ENCODE results near the gene CAND2.
"Not testable (repeated sequence)": the region's sequence is repeated elsewhere in the genome, so short reads cannot be mapped to it uniquely, and the experiment has no call there.

CAND2 gene

DNA sequence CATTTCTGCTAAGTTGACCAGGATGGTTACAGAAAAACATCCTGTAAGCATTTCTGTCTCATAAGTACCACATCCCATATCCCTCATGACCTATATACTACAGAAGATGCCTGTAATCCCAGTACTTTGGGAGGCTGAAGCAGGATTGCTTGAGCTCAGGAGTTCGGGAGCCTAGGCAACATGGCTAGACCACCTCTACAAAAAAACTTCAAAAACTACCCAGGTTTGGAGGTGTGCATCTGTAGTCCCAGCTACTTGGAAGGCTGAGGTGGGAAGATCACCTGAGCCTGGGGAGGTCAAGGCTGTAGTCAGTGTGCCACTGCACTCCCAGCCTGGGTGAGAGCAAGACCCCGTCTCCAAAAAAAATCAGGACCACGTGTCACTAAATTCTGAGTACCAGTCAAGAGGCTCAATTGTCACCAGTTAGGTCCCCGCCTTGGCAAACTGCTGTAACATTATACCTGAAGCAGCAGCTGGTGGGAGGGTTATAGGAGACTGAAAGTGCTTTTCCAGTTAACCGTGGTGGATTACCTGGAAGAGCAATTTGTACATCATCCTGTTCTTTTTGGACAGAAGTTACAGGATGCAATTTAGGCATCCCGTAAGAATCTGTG, 38.7 kb downstream of the CAND2 start:
- peaks cover 93% of the 10 kb centered on the region for H3K36me3 ChIP-seq (ENCODE audit: insufficient read depth, low read depth, low read length)
- no peak overlapping the region for H3K27ac ChIP-seq (ENCODE audit: low read length)
- H3K27me3 ChIP-seq (ENCODE audit: insufficient read depth, low read length): no peaks in the 10 kb centered on the region
- no peaks in the 10 kb centered on the region for H3K9me3 ChIP-seq (ENCODE audit: insufficient read depth, low read depth, low read length)
- H3K4me3 ChIP-seq (ENCODE audit: low read length): no peak overlapping the region
- no peak overlapping the region for H3K9ac ChIP-seq (ENCODE audit: low read depth, low read length)
- peaks cover 24% of the 10 kb centered on the region for H3K4me1 ChIP-seq (ENCODE audit: insufficient read depth, low read length)

GRCh38 chr3:12837295-12837986, 41.0 kb downstream of the CAND2 start:
- H3K27ac ChIP-seq (ENCODE audit: low read length): no peak overlapping the region
- H3K4me3 ChIP-seq (ENCODE audit: low read length): peak overlapping the region; percentile 100; the same call in 1 of the 2 replicates
- H3K27me3 ChIP-seq (ENCODE audit: insufficient read depth, low read length): no peaks in the 10 kb centered on the region
- H3K36me3 ChIP-seq (ENCODE audit: insufficient read depth, low read depth, low read length): peaks cover 87% of the 10 kb centered on the region
- peak overlapping the region; percentile 16; the same call in 1 of the 2 replicates for H3K9ac ChIP-seq (ENCODE audit: low read depth, low read length)
- H3K9me3 ChIP-seq (ENCODE audit: insufficient read depth, low read depth, low read length): no peaks in the 10 kb centered on the region
- H3K4me1 ChIP-seq (ENCODE audit: insufficient read depth, low read length): peaks cover 24% of the 10 kb centered on the region

GRCh38 chr3:12838179-12838965, 41.9 kb downstream of the CAND2 start:
- H3K27me3 ChIP-seq (ENCODE audit: insufficient read depth, low read length): no peaks in the 10 kb centered on the region
- peaks cover 78% of the 10 kb centered on the region for H3K36me3 ChIP-seq (ENCODE audit: insufficient read depth, low read depth, low read length)
- peak overlapping the region; percentile 100 for H3K4me3 ChIP-seq (ENCODE audit: low read length)
- peak overlapping the region; percentile 99; the same call in 1 of the 2 replicates for H3K9ac ChIP-seq (ENCODE audit: low read depth, low read length)
- no peaks in the 10 kb centered on the region for H3K9me3 ChIP-seq (ENCODE audit: insufficient read depth, low read depth, low read length)
- no peak overlapping the region for H3K27ac ChIP-seq (ENCODE audit: low read length)
- peaks cover 24% of the 10 kb centered on the region for H3K4me1 ChIP-seq (ENCODE audit: insufficient read depth, low read length)

DNA sequence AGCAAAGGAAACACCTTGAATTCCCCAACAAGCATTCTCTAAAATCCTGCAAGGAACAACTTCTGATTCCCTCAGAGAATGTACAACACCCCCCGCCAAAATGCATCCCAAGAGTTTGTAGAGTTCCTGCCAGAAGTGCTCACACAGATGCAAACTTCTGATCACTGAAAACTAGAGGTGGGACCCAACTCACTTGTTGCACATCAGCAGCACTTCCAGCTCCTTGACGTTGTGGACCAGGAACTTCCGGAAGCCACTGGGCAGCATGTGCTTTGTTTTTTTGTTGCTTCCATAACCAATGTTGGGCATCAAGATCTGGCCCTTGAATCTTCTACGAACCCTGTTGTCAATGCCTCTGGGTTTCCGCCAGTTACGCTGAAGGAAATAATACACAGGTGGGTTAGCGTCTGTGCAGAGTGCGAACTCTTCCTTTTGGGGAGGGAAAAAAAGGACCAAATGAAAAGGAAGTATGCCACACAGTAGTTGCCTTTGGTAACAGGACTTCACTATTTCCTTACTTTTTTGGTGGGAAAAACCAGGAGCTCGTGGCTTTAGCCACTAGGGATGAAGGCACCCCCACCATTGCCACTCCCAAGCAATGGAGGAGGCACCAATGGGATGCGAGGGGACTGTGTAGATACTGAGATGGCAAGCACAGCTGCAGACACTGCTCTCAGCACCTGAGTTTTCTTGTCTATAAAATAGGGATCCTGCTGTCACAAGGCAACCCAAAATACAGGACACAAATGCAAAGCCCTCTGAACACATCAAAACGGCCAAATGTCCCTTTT, 42.9 kb downstream of the CAND2 start:
- Histone ChIP-seq H3K9ac (ENCODE audit: low read depth, low read length) (peak overlapping the region; percentile 99), H3K27me3 (ENCODE audit: insufficient read depth, low read length) (no peaks in the 10 kb centered on the region), H3K4me1 (ENCODE audit: insufficient read depth, low read length) (peaks cover 22% of the 10 kb centered on the region), H3K27ac (ENCODE audit: low read length) (peak overlapping the region; percentile 23), H3K4me3 (ENCODE audit: low read length) (peak overlapping the region; percentile 100), H3K36me3 (ENCODE audit: insufficient read depth, low read depth, low read length) (peaks cover 68% of the 10 kb centered on the region), H3K9me3 (ENCODE audit: insufficient read depth, low read depth, low read length) (no peaks in the 10 kb centered on the region)

DNA sequence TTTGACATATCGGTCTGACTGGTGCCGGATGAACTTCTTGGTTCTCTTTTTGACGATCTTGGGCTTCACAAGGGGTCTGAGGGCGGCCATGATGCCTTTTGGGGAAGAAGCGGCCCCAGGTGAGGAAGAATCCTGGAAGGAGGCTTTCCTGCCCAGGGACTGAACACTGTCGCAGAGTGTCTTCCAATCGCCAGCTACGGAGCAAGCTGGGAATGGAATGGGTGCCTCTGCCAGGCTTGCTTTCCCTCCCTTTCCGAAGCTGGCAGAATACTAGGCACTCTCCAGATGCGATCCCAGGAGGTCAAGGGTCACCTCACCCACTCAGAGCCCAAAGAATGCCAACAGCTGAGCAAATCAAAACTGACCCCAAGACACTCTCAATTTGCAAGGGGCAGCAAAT, 43.7 kb downstream of the CAND2 start:
- Histone ChIP-seq H3K27ac (ENCODE audit: low read length) (peak overlapping the region; percentile 98), H3K36me3 (ENCODE audit: insufficient read depth, low read depth, low read length) (peaks cover 60% of the 10 kb centered on the region), H3K4me1 (ENCODE audit: insufficient read depth, low read length) (peaks cover 16% of the 10 kb centered on the region)

GRCh38 chr3:12840591-12841148, 44.2 kb downstream of the CAND2 start:
- peak overlapping the region; percentile 100 for H3K4me3 ChIP-seq (ENCODE audit: low read length)
- H3K9me3 ChIP-seq (ENCODE audit: insufficient read depth, low read depth, low read length): no peaks in the 10 kb centered on the region
- H3K4me1 ChIP-seq (ENCODE audit: insufficient read depth, low read length): peaks cover 13% of the 10 kb centered on the region
- peak overlapping the region; percentile 98 for H3K27ac ChIP-seq (ENCODE audit: low read length)
- peaks cover 55% of the 10 kb centered on the region for H3K36me3 ChIP-seq (ENCODE audit: insufficient read depth, low read depth, low read length)
- peak overlapping the region; percentile 99 for H3K9ac ChIP-seq (ENCODE audit: low read depth, low read length)
- no peaks in the 10 kb centered on the region for H3K27me3 ChIP-seq (ENCODE audit: insufficient read depth, low read length)

More for the DNA sequence above, 43.7 kb downstream of the CAND2 start:
- H3K9me3 ChIP-seq (ENCODE audit: insufficient read depth, low read depth, low read length); H3K27me3 ChIP-seq (ENCODE audit: insufficient read depth, low read length): not testable (repeated sequence)
- peak overlapping the region; percentile 99 for H3K9ac ChIP-seq (ENCODE audit: low read depth, low read length)
- peak overlapping the region; percentile 100 for H3K4me3 ChIP-seq (ENCODE audit: low read length)

DNA sequence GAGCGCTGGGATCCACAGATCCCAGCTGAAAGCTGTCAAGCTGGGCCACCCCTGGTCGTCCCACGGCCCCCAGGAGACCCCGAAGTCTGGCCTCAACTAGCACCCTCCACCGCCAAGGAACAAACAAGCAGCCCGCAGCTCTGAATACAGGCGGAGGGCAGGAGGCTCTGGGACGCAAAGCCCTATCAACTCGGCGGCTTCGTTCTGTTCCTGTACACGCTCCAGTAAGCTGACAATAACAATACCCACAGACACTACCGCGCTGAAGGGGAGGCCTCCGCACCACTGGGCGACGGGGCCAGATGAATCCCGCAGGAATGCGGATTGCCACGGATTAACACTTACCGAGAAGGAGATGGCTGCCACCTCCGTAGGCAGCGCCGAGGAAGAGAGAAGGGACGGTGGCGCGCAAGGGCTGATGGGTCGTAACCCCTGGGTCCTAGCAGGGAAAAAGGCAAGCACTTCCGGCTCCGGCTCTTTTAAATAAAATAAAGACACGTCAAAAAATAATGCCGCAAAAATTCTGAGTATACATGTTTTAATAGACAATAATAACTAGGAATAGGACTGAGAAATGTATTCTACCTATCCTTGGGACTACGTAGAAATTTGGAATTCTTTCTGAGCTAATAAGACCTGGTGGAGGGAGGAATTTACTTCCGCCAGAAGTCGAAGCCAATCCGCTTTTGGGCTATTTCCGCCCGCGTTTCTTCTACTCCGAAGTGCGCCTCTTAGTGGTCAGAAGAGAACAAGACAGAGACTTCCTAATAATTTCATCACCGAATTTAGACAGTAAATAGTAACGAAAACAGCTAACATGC, 44.9 kb downstream of the CAND2 start, which contains the start of gene RPL32:
Gene RPL32, minus strand, starts transcription at position 417 of the 821 bp plus-strand sequence. CDS start 1,328 bp downstream, outside the sequence.
- H3K4me1 ChIP-seq (ENCODE audit: insufficient read depth, low read length): peaks cover 13% of the 10 kb centered on the region
- H3K9me3 ChIP-seq (ENCODE audit: insufficient read depth, low read depth, low read length): 0 out of 2 replicates have a peak, but pooled peaks cover 6% of the 10 kb centered on the region
- peak within 1 kb of the TSS; percentile 99 for H3K9ac ChIP-seq (ENCODE audit: low read depth, low read length)
- peak within 1 kb of the TSS; percentile 100 for H3K4me3 ChIP-seq (ENCODE audit: low read length)
- peaks cover 48% of the 10 kb centered on the region for H3K36me3 ChIP-seq (ENCODE audit: insufficient read depth, low read depth, low read length)
- no peaks in the 10 kb centered on the region for H3K27me3 ChIP-seq (ENCODE audit: insufficient read depth, low read length)
- peak within 1 kb of the TSS; percentile 98 for H3K27ac ChIP-seq (ENCODE audit: low read length)

- Histone ChIP-seq H3K27ac (ENCODE audit: low read length) (peak overlapping the region; percentile 98), H3K9ac (ENCODE audit: low read depth, low read length) (no peak overlapping the region), H3K27me3 (ENCODE audit: insufficient read depth, low read length) (no peaks in the 10 kb centered on the region), H3K36me3 (ENCODE audit: insufficient read depth, low read depth, low read length) (peaks cover 42% of the 10 kb centered on the region), H3K4me3 (ENCODE audit: low read length) (peak overlapping the region; percentile 100; the same call in 1 of the 2 replicates), H3K9me3 (ENCODE audit: insufficient read depth, low read depth, low read length) (0 out of 2 replicates have a peak, but pooled peaks cover 9% of the 10 kb centered on the region), H3K4me1 (ENCODE audit: insufficient read depth, low read length) (peaks cover 13% of the 10 kb centered on the region)
These were observed 45.5 kb downstream of the CAND2 start for GRCh38 chr3:12841970-12842328.

DNA sequence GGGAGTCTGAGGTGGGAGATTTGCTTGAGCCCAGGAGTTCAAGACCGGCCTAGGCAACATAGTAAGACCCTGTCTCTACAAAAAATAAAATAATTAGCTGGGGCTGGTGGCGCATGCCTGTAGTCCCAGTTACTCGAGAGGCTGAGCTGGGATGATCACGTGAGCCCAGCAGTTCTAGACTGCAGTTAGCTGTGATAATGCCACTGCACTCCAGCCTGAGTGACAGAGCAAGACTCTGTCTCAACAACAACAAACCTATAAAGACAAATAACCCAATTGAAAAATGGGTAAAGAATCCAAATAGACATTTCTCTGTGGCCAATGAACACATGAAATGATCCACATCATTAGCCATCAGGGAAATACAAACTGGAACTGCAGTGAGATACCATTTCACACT, 46.0 kb downstream of the CAND2 start:
- Histone ChIP-seq H3K27me3 (ENCODE audit: insufficient read depth, low read length) (no peaks in the 10 kb centered on the region), H3K4me1 (ENCODE audit: insufficient read depth, low read length) (peaks cover 13% of the 10 kb centered on the region), H3K36me3 (ENCODE audit: insufficient read depth, low read depth, low read length) (peaks cover 37% of the 10 kb centered on the region), H3K9ac (ENCODE audit: low read depth, low read length) (no peak overlapping the region), H3K4me3 (ENCODE audit: low read length) (no peak overlapping the region), H3K27ac (ENCODE audit: low read length) (no peak overlapping the region), H3K9me3 (ENCODE audit: insufficient read depth, low read depth, low read length) (0 out of 2 replicates have a peak, but pooled peaks cover 9% of the 10 kb centered on the region)

DNA sequence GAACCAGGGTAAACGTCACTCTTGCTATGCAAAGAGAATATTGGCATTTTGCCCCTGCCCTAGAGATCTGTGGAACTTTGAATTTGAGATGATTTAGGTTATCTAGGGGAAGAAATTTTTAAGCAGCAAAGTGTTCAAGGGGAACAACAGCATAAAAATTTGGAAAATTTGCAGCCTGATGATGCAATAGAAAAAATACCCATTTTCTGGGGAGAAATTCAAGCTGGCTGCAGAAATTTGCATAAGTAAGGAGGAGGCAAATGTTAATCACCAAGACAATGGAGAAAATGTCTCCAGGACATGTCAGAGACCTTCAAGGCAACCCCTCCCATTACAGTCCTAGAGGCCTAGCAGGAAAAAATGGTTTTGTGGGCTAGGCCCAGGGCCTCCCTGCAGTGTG, 49.3 kb downstream of the CAND2 start:
- Histone ChIP-seq H3K9me3 (ENCODE audit: insufficient read depth, low read depth, low read length) (0 out of 2 replicates have a peak, but pooled peaks cover 9% of the 10 kb centered on the region), H3K36me3 (ENCODE audit: insufficient read depth, low read depth, low read length) (peaks cover 4% of the 10 kb centered on the region; the same call in 1 of the 2 replicates), H3K27ac (ENCODE audit: low read length) (no peak overlapping the region), H3K9ac (ENCODE audit: low read depth, low read length) (no peak overlapping the region), H3K4me3 (ENCODE audit: low read length) (no peak overlapping the region), H3K4me1 (ENCODE audit: insufficient read depth, low read length) (no peaks in the 10 kb centered on the region), H3K27me3 (ENCODE audit: insufficient read depth, low read length) (no peaks in the 10 kb centered on the region)

Measured in iPS-20b (cell line).